HG02759 (cell line): Measurements from ENCODE around the gene IRF4.

Source experiments
- ATAC-seq: cut with Tn5 transposase; IDR thresholded peaks from one replicate; pipeline ENCODE4 v1.9.1; 2021; ENCODE audit warnings: mild to moderate bottlenecking, moderate library complexity; ENCODE audit not compliant: unreplicated experiment

The IRF4 gene

DNA sequence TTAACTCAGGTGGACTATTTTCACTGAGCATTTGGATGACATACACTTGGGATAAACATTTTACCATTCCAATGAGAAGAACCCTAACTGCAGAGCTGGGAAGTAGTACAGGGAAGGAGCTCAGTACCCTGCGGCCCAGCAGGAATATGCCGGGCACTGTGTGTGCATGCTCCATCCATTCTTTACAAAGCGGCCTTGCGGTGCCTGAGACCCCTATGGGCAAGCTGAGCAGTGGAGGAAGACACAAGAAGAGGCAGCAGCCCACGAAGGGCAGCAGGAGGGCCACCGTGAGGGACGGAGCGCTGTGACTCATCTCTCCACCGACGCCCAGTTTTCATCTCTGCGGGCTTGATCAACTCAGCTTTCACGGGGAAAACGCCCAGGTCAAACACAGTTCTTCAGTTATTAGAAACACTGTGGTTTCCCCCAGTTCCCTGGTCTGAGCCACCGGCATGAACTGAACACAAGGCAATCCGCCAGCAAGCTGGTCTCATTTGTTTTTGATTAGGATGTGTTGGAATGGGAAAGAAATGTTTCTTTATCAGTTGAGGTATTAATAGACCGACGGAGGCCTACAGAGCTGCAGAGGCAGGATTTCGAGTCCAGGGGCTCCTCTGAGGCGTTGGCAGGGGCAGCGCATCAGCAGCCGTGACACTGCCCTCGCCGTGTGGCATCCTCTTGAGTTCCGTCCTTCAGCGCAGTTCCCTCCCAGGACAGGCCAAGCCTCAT is 44.9 kb downstream of the IRF4 start:
- ATAC-seq: no peak

DNA sequence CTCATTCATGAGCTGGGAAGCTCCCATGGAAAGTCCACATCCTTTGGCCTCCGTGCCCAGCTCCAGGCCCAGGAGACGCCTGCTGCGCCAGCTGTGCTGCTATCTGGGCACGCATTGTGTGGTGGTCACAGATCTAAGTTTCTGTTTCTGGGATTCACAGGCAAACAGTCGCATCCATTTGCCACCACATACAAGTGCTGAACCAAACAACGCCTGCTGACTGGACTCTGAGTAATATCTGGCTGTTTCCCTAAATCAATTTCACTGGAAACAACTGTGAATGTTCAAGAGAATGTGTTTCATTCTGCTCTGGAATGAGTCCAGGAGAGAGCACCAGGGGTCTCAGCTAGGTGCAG is 45.5 kb downstream of the IRF4 start:
- ATAC-seq: no peak

DNA sequence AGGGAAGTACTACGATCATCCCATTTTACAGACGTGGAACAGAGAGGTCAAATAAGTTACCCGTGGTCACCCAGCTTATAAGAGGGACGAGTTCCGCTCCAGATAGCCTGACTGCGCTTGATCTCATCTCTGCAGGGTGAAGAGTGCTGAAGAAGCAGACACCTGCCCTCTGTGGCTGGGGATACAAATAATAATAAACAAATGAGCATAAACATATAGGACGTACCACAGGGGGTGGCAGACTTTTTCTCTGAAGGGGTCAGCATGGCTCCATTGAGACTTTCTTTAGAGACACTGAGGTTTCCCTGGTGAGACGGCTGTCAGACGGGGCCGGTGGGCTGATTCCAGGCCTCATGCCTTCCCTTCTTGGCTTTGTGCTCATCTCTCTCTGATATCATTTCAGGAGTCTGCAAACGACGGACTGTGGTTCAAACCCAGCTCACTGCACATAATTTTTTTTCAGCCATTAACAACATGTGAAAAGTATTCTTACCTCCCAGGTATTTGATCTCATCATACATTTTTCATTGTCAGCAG is 47.1 kb downstream of the IRF4 start:
- no peak for ATAC-seq

DNA sequence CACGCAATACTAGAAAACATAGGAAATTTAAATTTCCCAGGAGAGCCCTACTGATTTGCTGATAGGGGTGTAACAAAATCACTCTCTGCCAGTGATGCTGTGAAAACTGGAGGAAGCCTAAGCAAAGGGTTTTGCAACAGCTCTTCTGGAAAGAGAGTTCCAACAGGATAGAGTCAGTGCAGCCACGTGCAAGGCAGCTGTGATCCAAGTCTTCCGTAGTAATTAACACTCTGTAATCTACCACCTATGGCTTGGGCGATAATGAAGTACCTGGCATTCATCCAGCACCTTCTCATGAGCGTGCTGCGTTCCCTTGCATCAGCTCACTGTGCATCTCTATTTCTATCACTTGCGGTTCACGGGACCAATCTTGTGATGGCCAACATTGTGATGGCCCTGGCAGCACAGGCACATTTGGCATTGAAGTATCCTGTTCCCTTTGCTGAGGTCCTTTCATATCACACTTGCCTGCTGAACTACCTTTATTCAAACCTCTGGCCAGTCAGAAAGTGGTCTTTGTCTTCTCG is 48.2 kb downstream of the IRF4 start:
- ATAC-seq: no peak

DNA sequence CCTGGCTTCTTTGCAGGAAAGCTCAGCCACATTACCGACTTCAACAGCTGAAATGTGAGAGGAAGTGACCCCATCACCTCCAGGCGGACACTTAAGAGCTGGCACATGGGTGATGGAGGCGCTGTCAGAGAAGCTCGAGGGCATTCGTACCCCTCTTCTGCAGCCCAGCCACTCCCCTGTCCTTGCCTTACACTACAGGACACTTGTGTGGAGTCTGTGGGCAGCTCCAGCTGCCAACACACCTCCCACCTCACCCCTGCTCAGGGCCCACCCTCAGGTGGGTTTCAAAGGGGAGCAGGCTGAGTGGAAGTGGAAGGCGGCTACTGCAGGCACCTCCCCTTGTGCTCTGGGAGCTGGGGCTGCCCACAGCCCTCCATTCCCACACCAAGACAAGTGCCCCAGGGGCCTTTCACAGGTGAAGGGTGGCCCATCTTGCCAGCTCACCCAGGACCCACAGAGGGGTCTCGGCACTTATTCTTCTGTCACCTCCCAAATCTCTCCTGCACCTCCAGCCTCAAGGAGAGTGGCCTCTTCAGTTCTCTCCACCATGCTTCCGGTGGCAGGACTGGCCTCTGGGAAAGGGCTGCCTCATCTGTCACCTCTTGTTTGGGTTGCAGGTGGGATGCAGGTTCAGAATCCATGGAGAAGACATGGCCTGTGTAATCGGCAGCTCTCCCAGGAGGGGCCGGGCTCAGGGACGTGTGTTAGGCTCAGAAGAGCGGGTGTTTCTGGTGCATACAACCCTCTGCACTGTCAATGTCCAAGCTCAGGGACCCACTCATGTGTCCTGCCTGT is 49.8 kb downstream of the IRF4 start:
- no peak for ATAC-seq

DNA sequence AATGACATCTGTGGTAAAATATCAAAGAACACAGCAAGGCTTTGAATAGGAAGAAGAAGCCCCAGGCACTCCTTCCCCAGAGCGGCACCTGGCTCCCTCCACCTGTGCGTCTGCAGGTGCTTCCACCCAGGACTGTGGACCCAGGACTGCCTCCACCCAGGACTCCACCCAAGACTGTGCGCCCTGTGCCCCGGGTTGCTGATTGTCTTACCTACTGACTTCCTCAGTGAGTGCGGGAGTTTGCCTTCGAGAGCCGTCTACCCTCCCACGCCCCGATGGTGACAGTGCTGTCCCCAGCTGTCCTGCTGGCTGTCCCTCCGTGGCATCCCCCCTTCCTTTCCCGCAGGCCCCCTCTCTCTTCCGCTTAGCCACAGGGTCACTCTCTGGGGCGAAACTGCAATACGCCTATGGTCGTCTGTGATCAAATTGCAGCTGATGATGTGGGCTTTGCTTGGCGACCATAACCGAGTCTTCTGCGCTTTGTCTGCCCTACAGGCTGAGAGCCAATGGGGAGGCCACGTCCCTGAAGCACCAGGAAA is 52.1 kb downstream of the IRF4 start:
- no peak for ATAC-seq

DNA sequence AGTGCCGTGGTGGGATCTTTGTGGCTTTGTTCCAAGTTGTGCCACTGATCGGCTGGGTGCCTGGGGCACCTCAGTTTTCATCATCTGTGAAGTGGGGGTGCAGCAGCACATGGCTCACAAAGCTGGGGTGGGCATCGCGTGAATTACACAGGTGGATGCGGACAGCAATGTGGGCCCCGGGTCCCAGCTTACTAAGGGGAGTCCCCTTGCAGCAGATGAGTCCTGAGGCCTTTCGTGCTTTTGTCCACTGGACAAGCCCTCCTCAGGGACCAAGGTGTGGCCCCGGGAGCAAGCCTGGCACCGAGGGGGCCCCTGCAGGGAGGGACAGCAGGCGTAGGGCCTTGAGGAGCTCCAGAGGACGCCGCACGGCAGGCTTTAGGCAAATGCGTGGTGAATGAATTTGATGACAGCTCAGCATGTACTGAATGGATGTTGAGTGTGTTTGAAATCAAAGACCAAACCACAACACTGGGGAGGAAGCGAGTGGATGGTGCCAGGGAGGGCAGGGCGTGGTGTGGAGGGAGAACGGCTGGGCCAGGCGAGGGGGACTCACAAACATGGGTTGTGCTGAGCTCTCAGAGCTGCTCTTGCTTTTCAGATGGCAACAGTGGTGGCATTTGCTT is 53.2 kb downstream of the IRF4 start:
- no peak for ATAC-seq

DNA sequence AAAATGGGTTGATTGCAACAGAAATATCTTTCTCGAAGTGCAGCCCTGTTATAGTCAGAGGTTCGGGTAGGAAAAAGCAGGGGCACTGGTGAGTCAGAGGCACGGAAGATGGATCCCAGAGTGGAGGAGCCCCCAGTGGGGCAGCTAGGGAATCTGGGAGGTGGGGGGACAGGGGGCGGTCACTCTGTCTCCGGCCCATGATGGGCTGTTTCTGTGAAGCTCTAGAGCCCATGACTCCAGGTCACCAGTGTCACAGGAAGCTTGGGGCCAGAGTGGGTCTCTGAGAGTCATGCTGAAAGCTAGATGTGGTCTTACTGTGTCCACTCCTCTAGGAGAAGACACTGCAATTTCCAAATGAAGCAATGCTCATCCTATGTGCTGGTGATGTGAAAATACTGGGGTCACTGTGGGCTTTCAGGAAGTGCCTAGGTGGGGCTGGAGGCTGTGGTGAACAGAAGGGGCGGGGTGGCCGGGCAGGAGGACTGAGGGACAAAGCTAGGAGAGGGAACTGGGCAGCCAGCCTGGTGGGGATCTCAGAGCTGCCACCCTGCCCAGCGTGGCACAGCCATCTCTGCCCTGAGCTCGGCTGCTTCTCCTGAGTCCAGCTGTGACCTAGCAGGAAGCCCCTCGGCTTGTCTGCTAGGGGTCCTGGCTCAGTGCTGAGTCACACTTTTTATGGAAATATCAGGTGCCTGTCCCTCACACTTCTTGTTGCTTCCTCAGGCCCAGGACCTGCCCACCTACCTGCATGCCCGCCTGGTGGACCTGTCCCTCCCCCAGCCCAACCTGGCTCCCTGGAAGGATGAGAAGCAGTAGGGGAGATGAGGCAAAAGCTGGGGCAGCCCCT is 54.2 kb downstream of the IRF4 start:
- no peak for ATAC-seq

DNA sequence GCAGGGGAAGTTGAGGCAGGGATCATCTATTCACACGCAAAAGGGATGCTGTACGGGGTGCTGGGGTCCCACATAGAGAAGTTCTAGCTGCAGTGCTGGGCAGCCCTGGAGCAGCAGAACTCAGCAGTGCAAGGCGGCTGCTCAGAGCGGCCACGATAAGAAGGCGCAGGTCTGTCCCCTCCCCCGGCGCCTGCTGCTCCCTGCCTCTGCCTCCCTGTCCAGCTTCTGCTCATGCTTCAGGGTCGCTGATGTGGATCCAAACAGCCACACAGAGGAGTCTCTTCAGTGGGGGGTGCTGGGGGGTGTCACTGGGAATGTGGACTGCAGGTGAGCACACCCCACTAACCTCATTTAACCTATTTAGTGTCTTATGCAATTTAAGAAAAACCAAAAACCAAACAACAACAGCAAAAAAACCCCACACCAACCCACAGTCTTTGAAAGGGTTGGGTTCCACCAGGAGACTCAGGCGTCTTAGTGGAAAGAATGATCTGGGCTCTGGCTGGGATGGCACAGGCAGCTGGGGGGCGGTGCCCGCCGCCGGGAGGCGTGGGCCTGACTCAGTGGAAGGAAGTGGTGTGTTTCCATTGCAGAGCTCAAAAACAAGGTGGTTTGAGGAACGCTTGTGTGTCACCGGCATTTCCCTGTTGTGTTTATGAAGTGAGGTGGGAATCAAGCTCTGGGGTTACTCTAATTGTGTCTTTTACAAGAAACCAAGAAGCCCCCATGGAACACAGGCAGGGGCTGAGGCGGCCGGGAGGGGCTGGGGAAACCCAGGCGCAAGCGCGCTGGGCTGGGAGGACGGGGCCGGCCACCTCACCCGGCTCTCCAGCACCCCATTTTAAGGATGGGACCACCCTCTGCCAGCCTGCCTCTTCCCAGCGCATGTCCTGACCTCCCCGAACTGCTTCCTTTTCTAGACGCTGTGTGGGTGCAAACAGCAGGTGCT is 55.1 kb downstream of the IRF4 start:
- no peak for ATAC-seq

DNA sequence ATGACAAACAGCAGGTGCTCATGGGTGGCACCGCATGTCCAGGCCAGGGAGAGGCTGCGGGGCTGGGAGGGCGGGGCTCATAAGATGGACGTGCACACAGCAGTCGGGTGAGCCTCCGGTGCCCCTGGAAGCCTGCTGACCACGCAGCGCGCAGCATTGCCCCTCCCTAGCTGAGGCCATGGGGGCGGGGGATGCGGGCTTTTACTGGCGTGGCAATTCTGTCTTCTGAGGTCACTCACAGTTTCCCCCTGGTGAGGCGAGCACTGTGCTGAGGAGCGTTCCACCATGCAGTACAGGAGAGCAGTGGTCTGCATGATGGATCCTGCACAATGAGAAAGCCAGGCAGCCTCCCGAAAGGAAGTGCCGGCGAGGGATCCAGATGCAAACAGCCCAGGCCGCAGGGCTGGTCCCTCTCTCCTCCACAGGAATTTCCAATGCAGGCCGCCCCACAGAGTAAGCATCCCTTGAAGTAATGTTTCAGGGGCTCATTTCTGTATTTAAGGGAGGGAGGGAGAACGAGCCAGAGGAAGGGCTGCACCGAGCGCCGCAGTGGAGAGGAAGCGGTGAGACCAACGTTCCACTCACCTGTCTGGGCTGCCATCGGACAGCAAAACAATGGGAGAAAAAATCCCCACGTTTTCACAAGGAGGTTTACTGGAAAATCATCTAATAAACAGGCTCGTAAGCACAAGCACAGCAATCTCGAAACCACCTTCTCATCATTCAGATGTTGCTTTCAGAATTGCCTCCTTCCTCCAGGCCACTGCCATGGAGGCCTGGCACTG is 56.0 kb downstream of the IRF4 start:
- ATAC-seq: no peak

DNA sequence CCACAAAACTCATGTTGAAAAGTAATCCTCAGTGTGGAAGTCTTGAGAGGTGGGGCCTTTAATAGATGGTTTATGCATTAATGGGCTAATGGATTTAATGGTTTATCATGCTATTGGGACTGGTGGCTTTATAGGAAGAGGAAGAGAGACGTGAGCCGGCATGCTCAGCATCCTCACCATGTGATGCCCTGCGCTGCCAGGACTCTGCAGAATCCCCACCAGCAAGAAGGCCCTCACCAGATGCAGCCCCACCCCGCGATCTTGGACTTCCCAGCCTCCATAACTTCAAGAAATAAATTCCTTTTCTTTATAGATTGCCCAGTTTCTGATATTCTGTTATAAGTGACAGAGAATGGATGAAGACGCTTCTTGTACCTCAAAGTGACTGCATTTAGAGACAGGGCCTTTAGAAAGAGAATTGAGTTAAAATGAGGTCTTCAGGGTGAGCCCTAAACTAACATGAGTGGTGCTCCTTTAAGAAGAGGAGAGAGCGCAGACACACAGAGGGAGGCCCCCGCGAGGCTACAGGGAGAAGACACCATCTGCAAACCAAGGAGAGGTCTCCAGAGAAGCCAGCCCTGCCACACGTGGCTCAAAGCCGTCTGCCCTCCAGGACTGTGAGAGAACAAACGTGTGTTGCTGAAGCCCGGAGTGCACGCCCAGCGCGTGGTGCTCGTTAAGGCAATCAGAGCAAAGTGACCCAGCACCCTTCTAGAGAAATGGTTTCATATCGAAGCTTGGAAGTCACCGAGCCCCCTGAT is 56.9 kb downstream of the IRF4 start:
- no peak for ATAC-seq

DNA sequence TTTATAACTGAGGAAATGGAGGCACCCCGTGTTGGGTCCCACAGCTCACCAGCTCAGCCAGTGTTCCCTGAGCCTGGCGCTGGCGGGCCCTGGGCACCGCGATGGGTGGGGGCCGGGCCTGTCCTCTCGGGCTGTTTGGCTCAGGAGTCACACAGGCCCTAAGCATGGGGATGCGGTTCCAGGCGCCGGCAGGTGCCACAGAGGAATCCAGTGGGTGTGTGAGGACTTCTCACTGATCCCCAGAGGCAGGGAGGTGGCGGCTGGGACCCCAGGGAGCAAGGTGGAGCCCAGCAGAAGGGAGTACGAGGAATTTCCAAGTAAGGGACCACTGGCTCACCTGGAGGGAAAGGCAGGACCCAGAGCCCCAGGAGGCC is 57.5 kb downstream of the IRF4 start:
- ATAC-seq: no peak

DNA sequence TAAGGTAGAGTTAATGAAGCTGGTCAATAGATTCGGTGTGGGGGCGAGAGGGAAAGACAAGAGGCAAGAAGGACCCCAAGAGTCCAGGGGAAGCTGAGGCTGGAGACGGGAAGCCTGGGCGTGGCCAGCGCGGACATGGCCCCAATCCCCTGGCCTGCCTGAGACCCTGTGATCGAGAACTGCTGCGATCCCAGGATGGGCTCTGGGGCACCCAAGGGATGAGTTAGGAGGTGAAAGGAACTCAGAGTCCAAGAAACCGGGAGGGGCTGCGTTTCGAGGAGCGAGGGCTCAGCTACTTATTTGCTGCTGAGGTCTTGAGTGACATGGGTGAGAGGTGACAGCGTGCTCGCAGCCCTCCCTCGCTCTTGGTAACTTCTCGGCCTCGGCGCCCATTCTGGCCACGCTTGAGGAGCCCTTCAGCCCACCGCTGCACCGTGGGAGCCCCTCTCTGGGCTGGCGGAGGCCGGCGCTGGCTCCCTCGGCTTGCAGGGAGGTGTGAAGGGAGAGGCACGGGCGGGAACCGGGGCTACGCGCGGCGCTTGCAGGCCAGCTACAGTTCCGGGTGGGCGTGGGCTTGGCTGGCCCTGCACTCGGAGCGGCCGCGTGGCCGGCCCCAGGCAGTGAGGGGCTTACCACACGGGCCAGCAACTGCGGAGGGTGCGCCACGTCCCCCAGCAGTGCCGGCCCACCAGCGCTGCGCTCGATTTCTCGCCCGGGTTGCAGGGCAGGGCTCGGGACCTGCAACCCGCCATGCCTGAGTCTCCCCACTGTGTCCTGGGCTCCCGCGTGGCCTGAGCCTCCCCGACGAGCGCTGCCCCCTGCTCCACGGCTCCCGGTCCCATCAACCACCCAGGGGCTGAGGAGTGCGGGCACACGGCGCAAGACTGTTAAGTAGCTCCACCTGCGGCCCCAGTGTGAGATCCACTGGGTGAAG is 58.2 kb downstream of the IRF4 start:
- ATAC-seq: no peak

DNA sequence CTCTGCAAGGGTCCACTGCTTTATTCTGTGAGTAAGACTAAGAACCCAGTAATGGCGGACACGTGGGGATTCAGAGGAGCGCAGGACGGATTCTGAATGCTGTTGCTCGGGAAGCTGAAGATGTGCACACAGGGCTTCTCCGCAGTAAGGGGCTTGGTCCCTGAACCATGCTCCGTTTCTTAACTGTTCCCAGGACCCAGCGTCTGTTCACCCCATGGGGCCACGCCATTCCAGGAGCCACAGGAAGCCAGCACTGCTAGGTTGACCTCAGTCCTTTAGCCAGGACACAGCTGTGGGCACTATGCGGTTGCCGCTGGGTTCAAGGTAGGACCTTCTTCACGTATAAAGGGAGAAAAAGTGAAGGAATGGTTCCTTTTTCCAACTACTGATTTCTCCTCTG is 59.8 kb downstream of the IRF4 start:
- no peak for ATAC-seq

DNA sequence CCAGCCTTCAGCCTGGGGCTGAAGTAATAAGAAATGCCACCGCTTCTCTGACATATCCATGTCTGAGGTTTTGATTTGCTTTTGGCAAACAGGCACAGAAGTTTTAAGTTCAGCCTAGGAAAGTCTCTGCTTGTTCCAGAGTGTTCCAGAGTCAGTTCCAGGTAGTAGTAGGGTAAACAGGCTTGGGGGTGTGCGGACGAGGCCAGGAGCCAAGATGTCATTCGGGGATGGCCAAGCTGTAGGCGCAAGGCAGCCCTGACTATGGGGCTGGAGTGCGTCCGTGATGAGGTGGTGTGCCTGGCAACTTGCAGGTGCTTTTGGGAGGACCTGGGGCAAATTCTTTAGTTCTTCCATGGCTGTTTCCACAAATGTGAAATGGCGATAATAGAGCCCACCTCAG is 60.3 kb downstream of the IRF4 start:
- ATAC-seq: no peak

DNA sequence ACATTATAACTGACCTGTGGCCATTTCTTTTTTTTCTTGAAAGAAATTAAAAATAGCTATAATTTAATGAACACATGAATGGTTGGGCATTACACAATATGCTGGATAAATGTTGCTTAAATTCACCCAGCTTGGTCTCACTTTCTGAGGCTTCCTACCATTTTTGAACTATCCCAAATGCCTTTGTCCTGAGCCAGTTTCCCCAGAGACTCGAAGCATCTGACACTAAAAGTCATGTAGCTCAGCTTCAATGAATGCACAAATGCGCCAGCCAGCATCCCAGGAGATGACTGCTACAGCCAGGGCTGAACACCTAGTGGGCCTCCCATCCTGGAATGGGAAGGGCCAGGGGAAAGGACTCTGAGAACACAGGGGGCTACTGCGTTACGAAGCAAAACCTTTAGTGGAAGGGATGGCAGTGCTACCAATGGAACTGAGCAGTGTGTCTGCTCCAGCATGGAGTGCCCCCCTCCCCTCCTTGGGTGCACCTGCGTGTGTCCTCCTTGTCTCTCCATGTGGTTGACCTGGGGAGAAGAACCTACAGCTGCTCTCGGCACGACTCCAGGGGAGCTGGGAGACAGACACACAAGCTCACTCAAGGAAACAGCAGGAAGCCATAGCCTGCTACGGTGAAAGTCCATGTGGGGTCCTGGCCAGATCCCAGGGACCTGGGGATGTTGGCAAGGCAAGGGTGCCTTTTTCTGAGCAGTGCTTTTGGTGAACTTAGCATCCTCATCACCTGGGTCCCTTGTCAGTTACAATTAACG is 60.9 kb downstream of the IRF4 start:
- no peak for ATAC-seq
